SK-N-SH (cell line): ENCODE data around the gene ZEB2.

Experiments used
- CHD2 ChIP-seq: fragments of 150-350 bp; IDR thresholded peaks from 2 replicates; pipeline ENCODE4 v1.6.1; 2018; ENCODE audit warnings: low read length; ENCODE audit not compliant: partially characterized antibody
- EP300 ChIP-seq, 2 experiments: IDR thresholded peaks; 2 replicates each; pipeline versions ENCODE4 v1.4.0 to v1.6.1; 2012; ENCODE audit warnings: borderline replicate concordance in 1 of 2, low read depth in 1 of 2, low read length in 1 of 2
- FOXM1 ChIP-seq: IDR thresholded peaks from 2 replicates; pipeline ENCODE4 v1.4.0; 2012; ENCODE audit warnings: low read depth, mild to moderate bottlenecking
- JUND ChIP-seq: IDR thresholded peaks from 2 replicates; pipeline ENCODE4 v1.4.0; 2012
- MXI1 ChIP-seq: IDR thresholded peaks from 2 replicates; pipeline ENCODE4 v1.6.1; 2012; ENCODE audit warnings: mild to moderate bottlenecking, low read depth, low read length, improper control_type of control experiment
- RAD21 ChIP-seq: IDR thresholded peaks from 2 replicates; pipeline ENCODE4 v1.6.1; 2012; ENCODE audit warnings: mild to moderate bottlenecking, low read length
- TAF1 ChIP-seq: IDR thresholded peaks from 2 replicates; pipeline ENCODE4 v1.6.1; 2012; ENCODE audit warnings: low read depth, mild to moderate bottlenecking, low read length, moderate library complexity, borderline replicate concordance
- TEAD4 ChIP-seq: IDR thresholded peaks from 2 replicates; pipeline ENCODE4 v1.4.0; 2012; ENCODE audit warnings: mild to moderate bottlenecking, borderline replicate concordance; ENCODE audit not compliant: insufficient read depth
- YY1 ChIP-seq: IDR thresholded peaks from 2 replicates; pipeline ENCODE4 v1.4.0; 2012; ENCODE audit warnings: low read depth, mild to moderate bottlenecking
- TF ChIP-seq, protein P1 (sequence below): fragments of 150-350 bp; IDR thresholded peaks from 2 replicates; pipeline ENCODE4 v1.6.1; 2017; ENCODE audit warnings: antibody characterized with exemption, low read length, low read depth, borderline replicate concordance
- TF ChIP-seq, protein P2 (sequence below): fragments of 200-600 bp; sonication (generic); IDR thresholded peaks from 2 replicates; pipeline ENCODE4 v1.6.1; 2017; ENCODE audit warnings: antibody characterized with exemption, mild to moderate bottlenecking, moderate library complexity
- TF ChIP-seq, protein P3 (sequence below): IDR thresholded peaks from 2 replicates; pipeline ENCODE4 v1.6.1; 2012; ENCODE audit warnings: mild to moderate bottlenecking, low read depth, low read length, moderate library complexity

DNA sequence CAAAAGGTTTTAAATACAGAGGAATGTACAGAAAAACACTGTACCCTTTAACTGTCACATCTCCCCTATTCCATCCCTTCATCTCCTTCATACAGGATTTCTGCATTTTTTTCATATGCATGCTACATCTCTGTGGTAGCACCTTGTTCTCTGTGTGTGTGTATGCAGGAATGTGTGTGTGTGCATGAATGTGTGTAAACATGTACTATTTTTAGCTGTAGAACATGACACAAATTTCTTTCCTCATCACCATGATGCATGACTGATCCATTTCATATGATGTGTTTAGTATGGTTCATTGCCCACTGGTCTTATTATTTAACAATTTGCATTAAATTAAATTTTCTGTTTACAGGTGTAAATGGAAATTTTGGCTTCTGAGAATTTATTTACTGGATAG, 21.5 kb upstream of the ZEB2 start:
- TF ChIP-seq MXI1: no peak
- no peak for TF ChIP-seq FOXM1
- TF ChIP-seq, protein P1, sequence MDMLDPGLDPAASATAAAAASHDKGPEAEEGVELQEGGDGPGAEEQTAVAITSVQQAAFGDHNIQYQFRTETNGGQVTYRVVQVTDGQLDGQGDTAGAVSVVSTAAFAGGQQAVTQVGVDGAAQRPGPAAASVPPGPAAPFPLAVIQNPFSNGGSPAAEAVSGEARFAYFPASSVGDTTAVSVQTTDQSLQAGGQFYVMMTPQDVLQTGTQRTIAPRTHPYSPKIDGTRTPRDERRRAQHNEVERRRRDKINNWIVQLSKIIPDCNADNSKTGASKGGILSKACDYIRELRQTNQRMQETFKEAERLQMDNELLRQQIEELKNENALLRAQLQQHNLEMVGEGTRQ: no peak
- TF ChIP-seq, protein P2, sequence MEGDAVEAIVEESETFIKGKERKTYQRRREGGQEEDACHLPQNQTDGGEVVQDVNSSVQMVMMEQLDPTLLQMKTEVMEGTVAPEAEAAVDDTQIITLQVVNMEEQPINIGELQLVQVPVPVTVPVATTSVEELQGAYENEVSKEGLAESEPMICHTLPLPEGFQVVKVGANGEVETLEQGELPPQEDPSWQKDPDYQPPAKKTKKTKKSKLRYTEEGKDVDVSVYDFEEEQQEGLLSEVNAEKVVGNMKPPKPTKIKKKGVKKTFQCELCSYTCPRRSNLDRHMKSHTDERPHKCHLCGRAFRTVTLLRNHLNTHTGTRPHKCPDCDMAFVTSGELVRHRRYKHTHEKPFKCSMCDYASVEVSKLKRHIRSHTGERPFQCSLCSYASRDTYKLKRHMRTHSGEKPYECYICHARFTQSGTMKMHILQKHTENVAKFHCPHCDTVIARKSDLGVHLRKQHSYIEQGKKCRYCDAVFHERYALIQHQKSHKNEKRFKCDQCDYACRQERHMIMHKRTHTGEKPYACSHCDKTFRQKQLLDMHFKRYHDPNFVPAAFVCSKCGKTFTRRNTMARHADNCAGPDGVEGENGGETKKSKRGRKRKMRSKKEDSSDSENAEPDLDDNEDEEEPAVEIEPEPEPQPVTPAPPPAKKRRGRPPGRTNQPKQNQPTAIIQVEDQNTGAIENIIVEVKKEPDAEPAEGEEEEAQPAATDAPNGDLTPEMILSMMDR: no peak
- TF ChIP-seq YY1: no peak
- TF ChIP-seq TEAD4: no peak
- no peak for TF ChIP-seq EP300 (IDR thresholded peaks at IDR 0.05; ENCODE audit: borderline replicate concordance in 1 of 2, low read depth in 1 of 2, low read length in 1 of 2)
- TF ChIP-seq, protein P3, sequence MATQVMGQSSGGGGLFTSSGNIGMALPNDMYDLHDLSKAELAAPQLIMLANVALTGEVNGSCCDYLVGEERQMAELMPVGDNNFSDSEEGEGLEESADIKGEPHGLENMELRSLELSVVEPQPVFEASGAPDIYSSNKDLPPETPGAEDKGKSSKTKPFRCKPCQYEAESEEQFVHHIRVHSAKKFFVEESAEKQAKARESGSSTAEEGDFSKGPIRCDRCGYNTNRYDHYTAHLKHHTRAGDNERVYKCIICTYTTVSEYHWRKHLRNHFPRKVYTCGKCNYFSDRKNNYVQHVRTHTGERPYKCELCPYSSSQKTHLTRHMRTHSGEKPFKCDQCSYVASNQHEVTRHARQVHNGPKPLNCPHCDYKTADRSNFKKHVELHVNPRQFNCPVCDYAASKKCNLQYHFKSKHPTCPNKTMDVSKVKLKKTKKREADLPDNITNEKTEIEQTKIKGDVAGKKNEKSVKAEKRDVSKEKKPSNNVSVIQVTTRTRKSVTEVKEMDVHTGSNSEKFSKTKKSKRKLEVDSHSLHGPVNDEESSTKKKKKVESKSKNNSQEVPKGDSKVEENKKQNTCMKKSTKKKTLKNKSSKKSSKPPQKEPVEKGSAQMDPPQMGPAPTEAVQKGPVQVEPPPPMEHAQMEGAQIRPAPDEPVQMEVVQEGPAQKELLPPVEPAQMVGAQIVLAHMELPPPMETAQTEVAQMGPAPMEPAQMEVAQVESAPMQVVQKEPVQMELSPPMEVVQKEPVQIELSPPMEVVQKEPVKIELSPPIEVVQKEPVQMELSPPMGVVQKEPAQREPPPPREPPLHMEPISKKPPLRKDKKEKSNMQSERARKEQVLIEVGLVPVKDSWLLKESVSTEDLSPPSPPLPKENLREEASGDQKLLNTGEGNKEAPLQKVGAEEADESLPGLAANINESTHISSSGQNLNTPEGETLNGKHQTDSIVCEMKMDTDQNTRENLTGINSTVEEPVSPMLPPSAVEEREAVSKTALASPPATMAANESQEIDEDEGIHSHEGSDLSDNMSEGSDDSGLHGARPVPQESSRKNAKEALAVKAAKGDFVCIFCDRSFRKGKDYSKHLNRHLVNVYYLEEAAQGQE: no peak
- TF ChIP-seq JUND: no peak
- no peak for TF ChIP-seq CHD2
- no peak for TF ChIP-seq TAF1
- TF ChIP-seq RAD21: no peak
